ENCODE data around the gene ERBB4.

DNA sequence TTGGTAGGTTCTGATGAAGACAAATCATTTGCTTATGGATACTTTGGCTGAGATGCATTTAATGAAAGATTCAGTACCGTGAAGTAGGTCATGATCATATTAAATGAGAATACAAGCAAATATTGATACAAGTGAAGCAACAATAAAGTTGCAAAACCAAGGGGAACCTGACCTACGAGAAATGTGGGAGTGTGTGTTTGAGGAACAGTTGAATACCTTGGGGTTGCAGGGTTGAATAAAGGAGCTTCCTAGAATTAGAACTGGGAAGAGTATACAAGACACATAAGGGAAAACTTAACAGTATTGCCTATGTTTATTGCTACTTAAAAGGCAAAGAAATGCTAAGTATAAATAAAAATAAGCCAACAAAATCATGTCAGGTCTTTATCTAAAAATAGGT is 702.9 kb downstream of the ERBB4 start:
- TF ChIP-seq, protein P1, sequence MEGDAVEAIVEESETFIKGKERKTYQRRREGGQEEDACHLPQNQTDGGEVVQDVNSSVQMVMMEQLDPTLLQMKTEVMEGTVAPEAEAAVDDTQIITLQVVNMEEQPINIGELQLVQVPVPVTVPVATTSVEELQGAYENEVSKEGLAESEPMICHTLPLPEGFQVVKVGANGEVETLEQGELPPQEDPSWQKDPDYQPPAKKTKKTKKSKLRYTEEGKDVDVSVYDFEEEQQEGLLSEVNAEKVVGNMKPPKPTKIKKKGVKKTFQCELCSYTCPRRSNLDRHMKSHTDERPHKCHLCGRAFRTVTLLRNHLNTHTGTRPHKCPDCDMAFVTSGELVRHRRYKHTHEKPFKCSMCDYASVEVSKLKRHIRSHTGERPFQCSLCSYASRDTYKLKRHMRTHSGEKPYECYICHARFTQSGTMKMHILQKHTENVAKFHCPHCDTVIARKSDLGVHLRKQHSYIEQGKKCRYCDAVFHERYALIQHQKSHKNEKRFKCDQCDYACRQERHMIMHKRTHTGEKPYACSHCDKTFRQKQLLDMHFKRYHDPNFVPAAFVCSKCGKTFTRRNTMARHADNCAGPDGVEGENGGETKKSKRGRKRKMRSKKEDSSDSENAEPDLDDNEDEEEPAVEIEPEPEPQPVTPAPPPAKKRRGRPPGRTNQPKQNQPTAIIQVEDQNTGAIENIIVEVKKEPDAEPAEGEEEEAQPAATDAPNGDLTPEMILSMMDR (IDR thresholded peaks at IDR 0.05): no peak
- TF ChIP-seq POLR2A (IDR thresholded peaks at IDR 0.05): no peak

Data from breast epithelium (tissue), 3 donors.